Measurements from ENCODE around the gene SRRT.
"Not testable (repeated sequence)": the region's sequence is repeated elsewhere in the genome, so short reads cannot be mapped to it uniquely, and the experiment has no call there.

The SRRT gene

DNA sequence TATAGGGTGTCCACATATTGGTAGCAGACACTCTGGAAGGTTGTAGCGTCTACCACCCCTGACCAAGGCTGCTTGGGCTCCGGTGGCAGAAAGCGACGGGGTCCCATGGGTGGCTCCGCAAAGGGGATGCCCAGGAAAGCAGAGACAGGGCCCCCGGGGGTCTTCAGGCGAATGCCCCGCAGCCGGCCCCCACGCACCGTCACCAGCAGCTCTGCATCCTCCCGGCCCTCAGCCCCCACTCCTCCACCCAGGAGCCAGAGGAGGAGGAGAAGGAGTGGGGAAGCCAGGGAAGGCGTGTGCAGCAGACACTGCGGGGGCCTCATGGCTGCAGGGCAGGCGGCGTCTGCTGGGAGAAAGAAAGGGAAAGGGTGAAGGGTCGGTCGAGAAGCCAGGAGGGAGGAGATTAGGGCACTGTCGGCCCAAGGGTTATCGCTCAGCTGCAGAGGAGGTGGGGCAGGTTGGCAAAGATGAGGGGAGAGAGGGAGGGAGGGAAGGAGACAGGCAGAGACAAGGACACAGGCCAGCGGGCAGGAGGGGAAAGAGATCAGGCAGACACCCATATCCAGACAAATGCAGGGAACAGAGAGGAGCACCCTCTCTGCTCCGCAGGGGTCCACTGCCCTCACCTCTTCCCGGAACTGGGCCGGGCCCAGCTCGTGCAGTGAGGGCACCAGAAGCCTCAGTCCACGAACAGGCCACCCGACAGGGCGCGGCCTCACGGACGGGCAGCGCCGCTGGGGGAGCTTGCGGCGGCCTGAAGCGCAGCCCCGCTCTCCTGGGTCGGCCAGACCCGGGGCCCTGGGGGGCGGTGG, 19.2 kb downstream of the SRRT start:
- DNase-seq (ENCODE audit: low read depth in 3 of 3) = no peak

DNA sequence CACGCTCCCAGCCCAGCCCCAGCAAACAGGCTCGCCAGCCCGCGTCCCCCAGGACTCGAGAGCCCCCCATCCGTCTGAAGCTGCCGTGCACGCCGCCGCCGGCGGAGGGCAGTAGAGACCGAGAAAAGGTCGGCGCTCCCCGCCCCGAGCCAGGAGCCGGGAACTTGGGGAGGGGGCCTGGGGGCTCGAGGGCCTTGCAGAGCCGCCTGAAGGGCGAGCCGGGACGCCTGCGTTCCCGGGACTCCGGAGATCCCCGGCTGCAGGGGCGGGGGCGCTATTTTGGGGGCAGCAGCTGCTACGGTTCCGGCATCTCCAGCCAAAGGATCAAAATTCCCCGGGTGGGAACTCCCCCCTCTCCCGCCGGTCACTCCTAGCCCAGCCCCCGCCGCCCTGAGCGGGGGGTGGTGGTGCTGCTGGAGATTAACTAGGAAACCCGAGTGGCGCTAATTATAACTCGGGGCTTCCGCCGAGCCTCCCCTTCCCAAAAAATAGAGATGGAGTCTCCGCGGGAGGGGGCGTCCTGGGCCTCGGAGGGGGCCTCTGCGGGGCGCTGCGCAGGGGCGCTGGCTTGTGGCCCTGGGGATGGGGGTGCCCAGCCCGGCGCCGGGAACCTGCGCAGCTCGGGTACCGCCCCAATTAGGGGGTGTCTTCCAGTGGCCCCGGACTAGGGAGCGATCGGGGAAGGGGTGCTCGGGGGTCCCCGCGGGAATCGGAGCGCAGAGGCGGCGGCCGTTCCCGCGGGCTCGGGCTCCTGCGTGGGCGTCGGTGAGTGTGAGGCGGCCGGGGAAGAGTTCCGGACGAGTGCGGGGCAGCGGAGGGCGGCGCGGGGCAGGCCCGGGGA, 20.2 kb downstream of the SRRT start:
- DNase-seq (ENCODE audit: low read depth in 3 of 3) = peak in 1 of 3 experiments; percentile 52

DNA sequence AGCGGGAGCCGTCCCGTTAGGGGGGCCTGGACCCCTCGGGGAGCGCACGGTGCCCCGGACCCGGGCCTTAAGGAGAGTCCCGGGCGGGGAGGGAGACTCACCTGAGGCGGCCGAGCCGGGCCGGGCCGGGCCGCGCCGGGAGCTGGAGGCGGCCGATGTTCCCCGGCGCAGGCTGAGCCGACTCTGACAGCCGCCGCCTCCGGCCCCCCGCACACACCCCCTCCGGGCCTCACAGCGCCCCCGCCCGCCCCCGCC, 20.7 kb downstream of the SRRT start, which contains the start of gene ACHE:
Gene ACHE, minus strand, starts transcription at position 188 of the 255 bp plus-strand sequence. CDS start 1,656 bp downstream, outside the sequence.
- DNase-seq (ENCODE audit: low read depth in 3 of 3) = no peak

DNA sequence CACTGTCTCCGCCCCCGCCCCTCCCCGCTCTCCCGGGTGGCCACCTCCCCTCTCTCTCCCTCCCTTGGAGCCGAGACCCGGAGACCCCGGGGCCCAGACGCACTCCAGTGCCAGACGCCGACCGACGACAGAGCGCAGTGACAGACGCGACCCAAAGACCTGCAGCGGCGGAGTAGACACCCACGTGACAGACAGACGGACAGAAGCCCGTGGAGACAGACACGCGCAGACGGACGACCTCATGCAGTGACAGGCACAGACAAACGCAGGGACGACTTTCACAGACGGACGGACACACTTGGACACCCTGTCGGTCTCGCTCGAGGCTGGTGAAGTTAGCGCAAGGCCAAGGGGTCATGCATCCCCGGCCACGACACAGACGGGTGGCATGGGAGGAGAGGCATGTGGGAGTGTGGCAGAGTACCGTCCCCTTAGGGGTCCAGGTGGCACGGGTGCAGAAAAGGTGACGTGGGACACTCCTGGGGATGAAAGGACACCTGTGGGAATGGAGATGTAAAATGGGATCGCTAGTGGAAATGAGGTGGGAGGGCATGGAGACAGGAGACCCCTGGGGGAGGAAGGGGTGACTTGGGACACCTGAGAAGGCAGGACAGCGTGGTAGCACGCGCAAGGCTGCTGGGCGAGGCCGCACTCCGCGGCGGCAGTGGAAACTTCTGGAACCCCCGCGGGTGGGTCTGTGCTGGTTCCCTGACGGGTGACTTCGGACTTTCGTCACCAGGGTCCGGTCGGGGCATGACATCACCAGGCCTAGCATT, 21.2 kb downstream of the SRRT start:
- no peak for DNase-seq (ENCODE audit: low read depth in 3 of 3)

DNA sequence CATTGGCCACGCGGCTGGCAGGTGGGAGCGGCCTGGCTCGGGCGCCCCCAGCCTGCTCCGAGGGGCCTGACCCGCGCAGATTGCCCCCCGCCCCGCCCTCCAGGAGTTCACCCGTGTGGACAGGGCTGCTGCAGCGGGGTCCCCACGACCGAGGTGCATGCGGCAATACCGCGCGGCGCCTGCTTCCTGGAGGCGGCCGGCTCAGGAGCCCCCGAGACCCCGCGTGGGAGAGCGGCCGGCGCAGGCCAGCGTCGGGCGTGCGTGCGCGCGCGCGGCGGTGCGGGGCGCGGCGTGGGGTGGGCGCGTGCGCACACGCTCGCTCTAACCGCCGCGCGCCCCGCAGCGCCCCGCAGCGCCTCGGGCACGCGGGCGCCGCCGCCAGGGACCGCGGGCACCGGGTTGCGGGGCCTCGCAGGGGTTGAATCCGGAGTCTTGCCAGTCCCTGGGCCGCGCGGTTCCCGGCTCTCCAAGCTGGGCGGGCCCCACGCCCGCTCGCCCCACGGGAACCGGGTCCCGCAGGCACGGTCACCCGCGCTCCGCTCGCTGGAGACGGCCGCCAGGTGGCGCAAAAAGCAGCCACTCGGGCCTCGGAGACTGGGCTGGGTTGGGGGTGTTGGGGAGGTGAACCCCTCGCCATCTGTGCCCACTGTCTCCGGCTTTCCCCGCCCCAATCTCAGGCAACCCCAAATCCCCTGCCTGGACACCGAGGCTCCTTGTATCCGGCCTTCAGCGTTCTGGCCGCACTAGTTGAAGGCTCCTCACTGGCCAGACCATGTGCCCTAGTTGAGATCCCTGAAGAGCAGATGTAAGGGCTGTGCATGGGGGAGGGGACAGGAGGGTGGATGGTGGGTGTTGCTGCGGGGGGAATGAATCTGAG, 22.1 kb downstream of the SRRT start:
- DNase-seq (ENCODE audit: low read depth in 3 of 3) = peak in 2 of 3 experiments; percentile 55 to 58

DNA sequence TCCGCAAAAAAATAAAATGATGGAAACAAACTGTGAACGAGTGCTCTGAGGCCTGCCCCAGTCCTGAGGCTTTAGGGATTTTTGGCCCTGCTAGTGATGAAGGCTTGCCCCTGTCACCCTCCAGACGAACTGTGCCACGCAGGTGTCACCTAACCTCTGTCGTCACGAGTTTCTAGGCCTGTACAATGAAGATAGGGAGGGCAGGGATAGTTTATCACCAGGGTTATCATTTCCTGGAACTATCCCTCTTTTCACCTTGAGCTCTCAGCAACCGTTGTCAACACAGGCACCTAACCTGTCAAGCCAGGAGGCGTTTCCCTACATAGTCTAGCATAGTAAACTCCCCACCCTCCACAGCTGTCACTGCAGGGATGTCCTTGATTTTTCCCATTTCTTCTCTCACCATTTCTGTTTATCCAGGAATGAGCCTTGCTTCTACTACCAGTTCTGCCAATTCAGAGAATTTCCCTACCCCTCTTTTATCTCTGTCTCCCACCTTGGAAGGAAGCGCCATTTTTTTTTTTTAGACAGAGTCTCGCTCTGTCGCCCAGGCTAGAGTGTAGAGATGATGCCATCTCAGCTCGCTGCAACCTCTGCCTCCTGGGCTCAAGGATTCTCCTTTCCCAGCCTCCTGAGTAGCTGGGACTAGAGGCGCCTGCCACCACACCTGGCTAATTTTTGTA, 23.0 kb downstream of the SRRT start:
- DNase-seq (ENCODE audit: low read depth in 3 of 3) = no peak

DNA sequence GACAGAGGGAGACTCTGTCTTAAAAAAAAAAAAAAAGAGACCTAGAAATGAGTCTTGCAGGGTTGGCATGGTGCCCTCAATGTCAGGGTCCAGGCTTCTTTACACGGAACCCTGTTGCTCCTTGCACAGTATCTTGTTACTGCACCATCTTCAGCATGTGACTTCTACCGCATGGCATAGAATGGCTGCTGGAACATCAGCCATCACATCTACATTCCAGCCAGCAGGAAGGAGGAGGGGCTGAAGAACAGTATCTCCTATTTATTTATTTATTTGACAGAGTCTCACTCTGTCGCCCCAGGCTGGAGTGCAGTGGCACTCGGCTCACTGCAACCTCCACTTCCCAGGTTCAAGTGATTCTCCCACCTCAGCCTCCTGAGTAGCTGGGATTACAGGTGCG, 24.5 kb downstream of the SRRT start:
- no peak for DNase-seq (ENCODE audit: low read depth in 3 of 3)

DNA sequence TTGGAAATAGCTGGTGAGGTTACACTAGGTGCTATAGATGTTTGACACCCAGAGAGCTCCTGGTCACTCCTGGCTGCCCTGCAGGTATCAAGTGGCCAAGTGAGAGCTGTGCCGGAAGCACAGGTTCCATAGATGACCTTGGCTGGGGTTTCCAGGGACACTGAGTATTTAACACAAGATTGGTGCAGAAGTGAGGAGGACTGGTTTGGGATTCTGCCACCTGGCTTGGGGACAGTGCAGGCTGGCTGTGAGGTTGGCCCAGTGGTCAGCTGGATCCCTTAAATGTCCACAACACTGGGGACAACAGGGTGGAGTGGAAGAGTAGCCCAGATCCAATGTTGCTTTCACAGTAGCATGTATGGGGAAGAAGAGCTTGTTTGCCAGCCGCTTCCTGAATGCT, 26.1 kb downstream of the SRRT start:
- DNase-seq (ENCODE audit: low read depth in 3 of 3) = no peak

DNA sequence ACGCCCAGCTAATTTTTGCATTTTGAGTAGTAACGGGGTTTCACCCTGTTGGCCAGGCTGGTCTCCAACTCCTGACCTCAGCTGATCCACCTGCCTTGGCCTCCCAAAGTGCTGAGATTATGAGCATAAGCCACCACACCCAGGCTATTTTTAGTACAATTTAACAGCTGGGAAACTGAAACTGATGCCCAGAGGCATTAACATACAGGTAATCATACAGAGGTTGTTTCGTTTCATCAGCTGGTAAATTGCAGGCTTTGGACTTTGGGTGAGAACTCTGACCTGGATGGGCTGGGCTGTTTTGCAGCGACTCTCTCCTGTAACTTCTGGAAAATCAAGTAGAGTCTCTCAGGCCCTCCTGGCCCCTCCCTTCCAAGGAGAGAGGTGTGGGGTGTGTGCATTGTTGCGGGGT, 27.0 kb downstream of the SRRT start:
- DNase-seq (ENCODE audit: low read depth in 3 of 3) = no peak

DNA sequence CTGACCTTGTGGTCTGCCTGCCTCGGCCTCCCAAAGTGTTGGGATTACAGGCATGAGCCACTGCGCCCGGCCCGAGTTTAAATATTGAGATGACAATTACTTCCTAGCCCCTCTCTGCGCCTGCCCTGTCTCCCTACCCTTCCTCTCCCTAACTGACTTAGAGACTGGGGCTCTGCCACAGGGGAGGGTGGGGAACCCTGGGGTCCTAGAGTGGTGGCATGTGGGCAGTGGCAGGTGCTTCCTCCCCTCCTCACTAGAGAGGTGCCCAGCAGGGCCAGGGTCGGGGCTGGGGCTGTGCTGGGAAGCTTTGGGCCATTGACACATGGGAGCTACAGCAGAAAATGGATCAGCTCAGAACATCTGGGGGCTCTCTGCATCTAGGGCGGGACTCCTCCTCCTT, 27.7 kb downstream of the SRRT start:
- DNase-seq (ENCODE audit: low read depth in 3 of 3) = no peak

DNA sequence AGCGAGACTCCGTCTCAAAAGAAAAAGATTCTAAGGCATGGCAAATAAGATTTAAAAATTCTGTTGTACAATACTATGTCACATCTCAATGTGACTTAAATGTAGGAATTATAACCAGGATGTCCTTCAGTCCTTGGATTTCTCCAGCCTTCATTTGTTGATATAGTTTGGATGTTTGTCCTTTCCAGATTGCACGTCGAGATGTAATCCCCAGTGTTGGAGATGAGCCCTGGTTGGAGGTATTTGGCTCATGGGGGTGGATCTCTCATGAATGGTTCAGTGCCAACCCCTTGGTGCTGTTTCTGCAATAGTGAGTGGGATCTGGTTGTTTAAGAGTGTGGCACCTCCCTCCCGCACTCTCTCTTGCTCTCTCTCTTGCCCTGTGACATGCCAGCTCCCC, 33.6 kb downstream of the SRRT start:
- DNase-seq (ENCODE audit: low read depth in 3 of 3) = no peak

DNA sequence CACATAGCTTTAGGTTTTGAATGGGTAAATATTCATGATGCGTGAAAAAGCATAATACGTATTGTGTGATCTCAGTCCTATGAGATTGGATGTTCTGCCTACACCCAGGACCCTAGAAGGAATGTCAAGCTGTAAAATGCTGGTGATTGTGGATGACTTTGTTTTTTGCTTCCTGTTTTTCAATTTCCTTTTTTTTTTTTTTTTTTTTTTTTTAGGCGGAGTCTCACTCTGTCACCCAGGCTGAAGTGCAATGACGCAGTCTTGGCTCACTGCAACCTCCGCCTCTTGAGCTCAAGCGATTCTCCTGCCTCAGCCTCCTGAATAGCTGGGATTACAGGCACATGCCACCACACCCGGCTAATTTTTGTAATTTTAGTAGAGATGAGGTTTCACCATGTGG, 35.5 kb downstream of the SRRT start:
- DNase-seq (ENCODE audit: low read depth in 3 of 3) = not testable (repeated sequence)

DNA sequence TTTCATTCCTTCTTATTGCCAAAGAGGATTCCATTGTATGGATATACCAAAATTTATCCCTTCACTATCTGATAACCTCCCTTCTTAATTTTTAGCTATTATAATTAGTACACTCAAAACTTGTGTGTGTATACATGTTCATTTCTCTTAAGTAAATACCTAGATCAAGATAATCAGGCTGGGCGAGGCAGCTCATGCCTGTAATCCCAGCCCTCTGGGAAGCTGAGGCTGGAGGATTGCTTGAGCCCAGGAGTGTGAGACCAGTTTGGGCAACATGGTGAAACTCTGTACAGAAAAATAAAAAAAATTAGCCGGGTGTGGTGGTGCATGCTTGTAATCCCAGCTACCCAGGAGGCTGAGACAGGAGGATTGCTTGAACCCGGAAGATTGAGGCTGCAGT, 36.6 kb downstream of the SRRT start:
- DNase-seq (ENCODE audit: low read depth in 3 of 3) = no peak

DNA sequence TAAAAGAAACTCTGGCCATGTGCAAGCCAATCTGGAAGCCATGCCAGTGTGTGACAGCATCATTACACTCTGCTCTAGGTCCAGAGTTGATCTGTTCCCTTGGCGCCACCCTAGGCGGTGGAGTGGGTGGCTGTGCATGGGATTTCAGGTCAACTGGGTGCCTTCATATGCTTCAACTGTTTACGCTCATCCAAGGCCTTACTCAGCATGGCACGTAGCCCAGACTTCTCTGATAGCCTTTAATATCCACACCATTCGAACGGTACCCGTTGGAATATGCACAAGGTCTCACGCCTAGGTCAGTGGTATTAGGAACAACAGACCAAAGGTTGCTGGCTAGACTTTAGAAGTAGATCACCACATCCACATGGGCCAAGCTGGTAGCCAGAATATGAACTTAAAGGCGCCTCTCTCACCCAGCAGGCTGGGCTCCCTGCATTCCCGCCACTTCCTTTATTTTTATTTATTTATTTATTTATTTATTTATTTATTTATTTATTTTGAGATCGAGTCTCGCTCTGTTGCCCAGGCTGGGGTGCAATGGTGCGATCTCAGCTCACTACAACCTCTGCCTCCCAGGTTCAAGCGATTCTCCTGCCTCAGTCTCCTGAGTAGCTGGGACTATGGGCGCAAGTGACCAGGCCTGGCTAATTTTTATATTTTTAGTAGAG, 39.4 kb downstream of the SRRT start:
- DNase-seq (ENCODE audit: low read depth in 3 of 3) = no peak

DNA sequence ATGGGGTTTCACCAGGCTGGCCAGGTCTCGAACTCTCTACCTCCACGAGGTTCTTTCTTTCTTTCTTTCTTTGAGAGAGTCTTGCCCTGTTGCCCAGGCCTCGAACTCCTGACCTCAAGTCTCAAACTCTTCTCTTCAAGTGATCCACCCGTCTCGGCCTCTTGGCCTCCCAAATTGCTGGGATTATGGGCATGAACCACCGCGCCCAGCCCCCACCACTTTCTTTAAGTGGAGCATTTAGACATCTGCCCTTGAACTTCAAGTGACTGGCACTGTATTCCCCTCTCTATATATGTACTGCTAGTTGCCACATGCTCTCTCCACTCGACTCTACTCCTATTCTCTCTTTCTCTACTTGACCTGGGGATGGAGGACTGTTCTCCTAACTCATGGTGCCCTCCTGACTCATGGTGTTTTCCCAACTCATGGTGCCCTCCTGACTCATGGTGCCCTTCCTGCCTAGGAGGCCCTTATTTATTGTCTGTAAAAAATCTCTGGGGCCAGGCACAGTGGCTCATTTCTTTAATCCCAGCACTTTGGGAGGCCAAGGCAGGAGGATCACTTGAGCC, 40.1 kb downstream of the SRRT start:
- DNase-seq (ENCODE audit: low read depth in 3 of 3) = no peak

DNA sequence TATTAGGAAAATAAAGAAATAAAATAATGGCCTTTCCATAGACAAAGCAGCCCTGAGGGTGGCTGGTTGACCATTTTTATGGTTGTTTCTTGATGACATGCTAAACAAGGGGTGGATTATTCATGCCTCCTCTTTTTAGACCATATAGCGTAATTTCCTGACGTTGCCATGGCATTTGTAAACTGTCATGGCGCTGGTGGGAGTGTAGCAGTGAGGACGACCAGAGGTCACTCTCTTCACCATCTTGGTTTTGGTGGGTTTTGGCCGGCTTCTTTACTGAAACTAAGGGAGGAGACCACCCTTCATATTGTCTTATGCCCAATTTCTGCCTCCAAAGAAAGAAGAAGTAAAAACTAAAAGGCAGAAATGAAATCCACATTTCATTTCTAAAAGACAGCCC, 44.4 kb downstream of the SRRT start:
- DNase-seq (ENCODE audit: low read depth in 3 of 3) = not testable (repeated sequence)

DNA sequence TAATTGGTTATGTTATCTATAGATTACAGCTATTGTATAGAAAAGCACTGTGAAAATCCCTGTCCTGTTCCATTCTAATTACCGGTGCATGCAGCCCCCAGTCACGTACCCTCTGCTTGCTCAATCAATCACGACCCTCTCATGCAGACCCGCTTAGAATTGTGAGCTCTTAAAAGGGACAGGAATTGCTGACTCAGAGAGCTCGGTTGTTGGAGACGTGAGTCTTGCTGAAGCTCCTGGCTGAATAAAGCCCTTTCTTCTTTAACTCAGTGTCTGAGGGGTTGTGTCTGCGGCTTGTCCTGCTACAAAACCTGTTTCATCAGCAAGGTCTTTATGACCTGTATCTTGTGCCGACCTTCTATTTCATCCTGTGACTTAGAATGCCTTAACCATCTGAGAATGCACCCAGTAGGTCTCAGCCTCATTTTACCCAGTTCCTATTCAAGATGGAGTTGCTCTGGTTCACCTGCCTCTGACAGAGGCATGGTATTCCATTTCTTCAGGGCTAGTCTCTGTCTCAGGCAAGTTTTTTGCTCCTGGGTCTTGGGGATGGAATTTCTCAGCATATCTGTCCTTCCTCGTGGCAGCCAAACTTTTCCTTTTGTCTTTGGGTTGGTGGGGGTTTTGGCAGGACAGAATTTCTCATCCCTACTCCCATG, 45.0 kb downstream of the SRRT start:
- not testable (repeated sequence) for DNase-seq (ENCODE audit: low read depth in 3 of 3)

DNA sequence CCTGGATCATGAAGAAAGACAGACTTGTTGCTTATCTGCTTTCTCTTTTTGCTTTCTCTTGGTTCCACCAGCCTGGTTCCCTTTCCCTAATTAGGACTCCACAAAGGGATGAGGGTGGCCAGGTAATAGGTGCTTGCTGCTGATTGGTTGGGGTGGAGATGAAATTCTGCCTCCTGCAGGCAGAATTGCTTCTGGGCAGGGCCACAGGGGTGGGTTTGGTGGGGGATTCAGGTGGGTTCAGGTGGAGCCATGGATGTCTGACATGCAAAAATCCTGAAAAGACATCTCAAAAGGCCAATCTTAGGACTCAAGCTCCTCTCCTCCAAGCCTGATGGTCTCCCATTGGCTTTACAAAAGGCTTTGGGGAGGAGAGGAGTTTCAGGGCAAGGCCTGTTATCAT, 46.1 kb downstream of the SRRT start:
- no peak for DNase-seq (ENCODE audit: low read depth in 3 of 3)

DNA sequence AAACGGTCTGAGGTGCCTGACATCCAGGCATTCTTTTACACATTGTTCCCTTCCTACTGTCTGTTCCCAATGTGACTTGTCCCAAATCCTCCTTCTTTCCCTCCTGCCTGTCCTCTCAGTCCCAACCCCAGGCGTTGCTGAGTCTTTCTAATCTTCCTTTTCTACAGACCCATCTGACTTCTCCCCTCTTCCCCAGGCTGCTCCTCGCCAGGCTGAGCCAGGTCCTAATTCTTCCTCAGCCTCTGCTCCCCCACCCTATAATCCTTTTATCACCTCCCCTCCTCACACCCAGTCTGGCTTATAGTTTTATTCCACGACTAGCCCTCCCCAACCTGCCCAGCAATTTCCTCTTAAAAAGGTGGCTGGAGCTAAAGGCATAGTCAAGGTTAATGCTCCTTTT, 48.7 kb downstream of the SRRT start:
- DNase-seq (ENCODE audit: low read depth in 3 of 3) = not testable (repeated sequence)

Measured in stimulated activated CD4-positive, alpha-beta T cell treated with anti-CD3 and anti-CD28 coated beads, TNF-alpha, amount 100 ng/mL, for 24 hours (primary cell).